Forelimb muscle (tissue), 1 donor: ENCODE data around the gene BLOC1S5. TPM values are rescaled to one million over a fixed set of nuclear protein-coding genes. Genes with fewer than 3 reads are reported as not detected.
"Not testable (repeated sequence)": the region's sequence is repeated elsewhere in the genome, so short reads cannot be mapped to it uniquely, and the experiment has no call there.

Experiments used
- DNase-seq: peaks from one replicate; pipeline ENCODE4 v3.0.0-alpha.2; 2013; ENCODE audit warnings: low read depth
- polyA plus RNA-seq: library from polyadenylated mRNA; unstranded; fragments of 120-200 nt; gene quantifications from one replicate; pipeline ENCODE4 v1.2.1, GENCODE V29; 2013; ENCODE audit not compliant: insufficient read length

The BLOC1S5 gene
- polyA plus RNA-seq, 1 donor = 11.2 TPM

DNA sequence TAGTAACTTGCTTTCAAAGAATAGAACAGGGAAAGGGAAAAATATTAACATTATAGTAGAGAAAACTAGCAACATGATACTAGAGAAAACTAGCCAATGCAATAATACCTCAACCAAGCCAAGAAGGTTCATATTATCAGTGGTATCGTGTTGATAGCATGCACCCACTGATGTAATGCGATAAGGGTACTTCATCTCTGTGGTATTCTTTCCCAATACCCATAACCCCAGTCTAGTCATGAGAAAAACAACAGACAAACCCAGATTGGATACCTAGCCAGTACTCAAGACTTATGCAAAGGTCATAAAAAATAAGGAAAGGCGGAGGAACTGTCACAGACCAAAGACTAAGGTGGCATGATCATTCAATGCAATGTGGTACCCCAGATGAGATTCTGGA, 21.0 kb downstream of the BLOC1S5 start:
- no peak for DNase-seq

- no peak for DNase-seq
These were observed 22.1 kb downstream of the BLOC1S5 start for GRCh38 chr6:8041913-8042583.

- DNase-seq = not testable (repeated sequence)
These were observed 30.1 kb downstream of the BLOC1S5 start for GRCh38 chr6:8034107-8034506.

DNA sequence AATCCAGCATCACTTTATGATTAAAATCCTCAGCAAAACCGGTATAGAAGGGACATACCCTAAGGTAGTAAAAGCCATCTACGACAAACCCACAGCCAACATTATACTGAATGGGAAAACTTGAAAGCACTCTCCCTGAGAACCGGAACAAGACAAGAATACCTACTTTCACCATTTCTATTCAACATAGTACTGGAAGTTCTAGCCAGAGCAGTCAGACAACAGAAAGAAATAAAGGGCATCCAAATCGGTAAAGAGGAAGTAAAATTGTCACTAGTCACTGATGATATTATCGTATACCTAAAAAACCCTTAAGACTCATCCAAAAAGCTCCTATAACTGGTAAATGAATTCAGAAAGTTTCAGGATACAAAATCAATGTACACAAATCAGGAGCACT, 33.3 kb downstream of the BLOC1S5 start:
- DNase-seq = no peak

- no peak for DNase-seq
These were observed 34.8 kb downstream of the BLOC1S5 start for GRCh38 chr6:8029243-8029870.

- DNase-seq = no peak
These were observed 36.1 kb downstream of the BLOC1S5 start for GRCh38 chr6:8027965-8028651.

- DNase-seq = no peak
These were observed 37.4 kb downstream of the BLOC1S5 start for GRCh38 chr6:8026800-8027199.

GRCh38 chr6:8025191-8025590, 39.0 kb downstream of the BLOC1S5 start:
- DNase-seq = no peak

- DNase-seq = no peak
These were observed 40.6 kb downstream of the BLOC1S5 start for GRCh38 chr6:8023638-8024037.

- DNase-seq = no peak
These were observed 44.1 kb downstream of the BLOC1S5 start for GRCh38 chr6:8020083-8020482.

DNA sequence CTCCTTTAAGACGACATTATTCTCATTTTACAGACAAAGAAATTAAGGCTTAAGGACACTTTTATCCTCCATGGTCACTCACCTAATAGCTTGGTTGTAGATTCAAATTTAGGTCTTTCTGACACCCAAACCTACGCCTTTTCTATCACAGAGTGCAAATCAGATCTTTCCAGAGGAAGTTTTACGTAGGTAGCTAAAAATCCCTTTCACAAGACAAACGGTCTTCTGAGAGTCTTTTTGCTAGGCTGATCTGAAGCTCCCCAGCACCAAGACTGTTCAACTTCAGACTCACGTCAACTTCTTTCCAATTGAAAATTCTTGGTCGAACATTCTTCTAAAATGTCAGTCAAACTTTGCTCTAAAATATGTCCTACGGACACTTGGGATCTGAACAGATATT, 46.5 kb downstream of the BLOC1S5 start:
- no peak for DNase-seq

- no peak for DNase-seq
These were observed 46.9 kb downstream of the BLOC1S5 start for GRCh38 chr6:8017276-8017701.

DNA sequence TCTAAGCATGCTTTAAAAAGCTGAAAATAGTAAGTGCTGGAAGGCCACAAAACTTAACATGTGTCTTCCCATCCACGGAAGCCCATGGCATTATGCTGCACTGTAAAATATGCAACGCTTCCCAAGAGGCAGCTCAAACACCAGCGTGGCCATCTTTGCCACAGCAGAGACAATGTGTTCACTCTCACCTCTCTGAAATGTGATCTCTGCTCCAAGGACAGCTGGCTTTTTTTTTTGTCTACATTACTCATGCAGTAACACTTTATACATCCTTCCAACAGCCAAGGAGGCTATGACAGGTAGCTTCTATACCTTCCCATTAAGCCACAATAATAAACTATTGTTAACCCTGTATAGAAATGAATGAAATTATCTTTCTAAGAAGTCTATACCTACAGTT, 49.2 kb downstream of the BLOC1S5 start:
- no peak for DNase-seq

DNA sequence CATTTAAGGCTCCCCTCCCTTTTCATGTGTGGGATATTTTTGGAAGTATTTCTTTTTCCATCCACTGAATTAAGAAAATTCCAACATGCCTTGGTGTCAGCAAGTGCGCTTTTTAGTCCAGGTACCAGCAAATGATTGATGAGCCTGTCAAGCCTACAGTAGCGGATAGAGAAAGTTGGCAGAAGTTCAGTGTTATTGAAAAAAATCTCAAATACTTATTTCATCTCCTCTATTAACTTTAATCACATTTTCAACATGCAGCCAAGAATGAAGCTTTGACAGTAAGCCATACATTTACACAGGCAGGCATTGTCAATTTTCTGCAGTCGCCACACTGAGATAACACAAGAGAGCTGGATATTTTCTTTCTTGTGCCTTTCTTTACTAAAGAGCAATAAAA, 50.4 kb downstream of the BLOC1S5 start:
- no peak for DNase-seq

DNA sequence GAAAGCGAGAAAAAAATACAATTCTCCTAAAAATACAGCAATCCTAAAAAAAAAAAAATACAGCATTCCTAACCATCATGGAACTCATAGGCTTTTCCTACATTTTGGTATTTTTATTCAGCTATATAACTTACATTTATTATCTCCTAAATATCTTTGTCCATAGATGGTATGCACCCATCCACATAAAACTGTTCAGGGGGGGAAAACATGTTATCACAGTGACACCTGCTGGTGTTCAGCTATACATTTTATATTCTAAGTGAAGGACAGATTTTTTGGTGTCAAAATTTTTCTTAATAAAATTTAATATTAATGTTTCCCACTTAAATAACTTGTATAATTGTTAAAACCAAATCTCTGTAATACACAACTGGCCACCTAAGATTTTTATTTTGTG, 58.0 kb downstream of the BLOC1S5 start:
- DNase-seq = no peak

GRCh38 chr6:8005136-8005535, 59.1 kb downstream of the BLOC1S5 start:
- DNase-seq = no peak

- DNase-seq = no peak
These were observed 63.6 kb downstream of the BLOC1S5 start for GRCh38 chr6:8000636-8001035.

- DNase-seq = no peak
These were observed 64.0 kb downstream of the BLOC1S5 start for GRCh38 chr6:8000188-8000596.

DNA sequence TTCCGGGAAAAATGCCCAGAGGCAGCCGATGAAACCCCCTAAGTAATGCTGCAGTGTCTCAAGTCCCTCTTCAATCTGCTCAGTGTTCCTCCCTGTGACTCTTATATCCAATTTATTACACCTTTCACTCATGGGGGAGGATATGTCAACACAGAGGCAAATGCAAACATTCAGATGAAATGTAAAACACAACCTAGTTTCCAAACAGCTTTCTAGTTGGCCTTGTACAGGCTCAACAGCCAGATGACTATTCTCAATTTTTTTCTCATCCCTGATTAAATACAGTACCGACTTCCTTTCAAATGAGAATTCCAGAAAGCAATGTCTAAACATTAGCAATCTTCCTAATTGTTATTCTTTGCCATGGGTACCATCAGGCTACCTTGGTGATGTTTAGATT, 65.0 kb downstream of the BLOC1S5 start:
- no peak for DNase-seq

DNA sequence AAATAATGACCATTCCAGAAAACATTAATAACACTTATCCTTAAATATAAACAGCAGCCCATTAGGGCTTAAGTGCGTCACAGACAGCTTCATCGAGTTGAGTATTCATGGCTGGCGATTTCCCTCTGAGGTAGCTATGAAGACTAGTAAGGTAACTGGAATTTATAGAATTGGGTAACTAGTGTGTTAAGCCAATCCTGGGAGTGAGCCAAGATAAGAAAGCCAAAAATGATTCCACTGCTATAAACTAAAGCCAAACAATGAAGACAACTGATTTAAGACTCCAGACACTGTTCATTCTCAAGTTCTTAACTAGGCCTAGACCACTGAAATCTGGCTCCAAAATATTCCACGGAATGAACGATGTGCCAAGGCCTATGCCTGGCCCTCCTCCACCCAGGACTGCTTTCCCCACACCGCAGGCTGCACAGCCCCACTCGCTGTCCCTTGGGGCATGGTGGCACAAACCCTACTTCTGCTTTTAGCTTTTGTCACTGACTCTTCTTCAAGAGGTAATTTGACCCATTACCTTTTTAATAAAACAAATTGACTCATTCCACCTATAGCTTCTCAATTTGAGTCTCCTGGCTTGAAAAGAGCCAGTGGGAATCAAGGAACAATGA, 66.0 kb downstream of the BLOC1S5 start:
- no peak for DNase-seq

DNA sequence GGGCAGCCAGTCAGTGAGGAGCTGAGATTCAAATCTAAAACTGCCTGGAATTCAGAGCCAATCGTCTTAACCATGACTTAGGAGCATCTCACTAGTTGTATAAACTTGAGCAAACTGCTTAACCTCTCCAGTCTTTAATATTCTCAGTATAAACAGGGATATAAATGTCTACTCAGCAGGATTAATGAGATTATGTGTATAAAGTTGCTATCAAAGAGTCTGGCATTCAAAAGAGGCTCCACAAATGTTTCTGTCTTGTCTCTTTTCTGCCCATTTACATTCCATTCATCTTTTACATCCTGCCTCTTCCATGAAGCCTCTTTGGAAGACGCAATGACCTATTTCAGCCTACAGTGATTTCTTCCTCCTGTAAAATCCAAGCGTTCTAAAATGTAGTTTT, 66.9 kb downstream of the BLOC1S5 start:
- no peak for DNase-seq

GRCh38 chr6:7996538-7997111, 67.6 kb downstream of the BLOC1S5 start:
- DNase-seq = no peak
